NCI-H1930 (cell line): ENCODE results near the gene PARK7.

ENCODE experiments used
- DNase-seq, 2 experiments: peaks; one replicate each; lab custom pipeline; 2025; lab: John Stamatoyannopoulos, UW

The PARK7 gene

GRCh38 chr1:7984811-7985210, 23.3 kb downstream of the PARK7 start:
- no peak for DNase-seq

- no peak for DNase-seq
These were observed 24.5 kb downstream of the PARK7 start for GRCh38 chr1:7985851-7986612.

DNA sequence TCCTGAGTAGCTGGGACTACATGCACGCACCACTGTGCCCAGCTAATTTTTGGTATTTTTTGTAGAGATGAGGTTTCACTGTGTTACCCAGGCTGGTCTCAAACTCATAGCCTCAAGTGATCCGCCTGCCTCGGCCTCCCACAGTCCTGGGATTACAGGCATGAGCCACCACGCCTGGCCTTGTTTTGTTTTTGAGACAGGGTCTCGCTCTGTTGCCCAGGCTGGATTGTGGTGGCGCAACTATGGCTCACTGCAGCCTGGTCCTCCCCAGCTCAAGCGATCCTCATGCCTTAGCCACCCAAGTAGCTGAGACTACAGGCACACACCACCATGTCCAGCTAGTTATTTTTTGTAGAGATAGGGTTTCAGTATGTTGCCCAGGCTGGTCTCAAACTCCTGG, 26.0 kb downstream of the PARK7 start:
- no peak for DNase-seq

- DNase-seq: no peak
These were observed 27.1 kb downstream of the PARK7 start for GRCh38 chr1:7988576-7988975.

DNA sequence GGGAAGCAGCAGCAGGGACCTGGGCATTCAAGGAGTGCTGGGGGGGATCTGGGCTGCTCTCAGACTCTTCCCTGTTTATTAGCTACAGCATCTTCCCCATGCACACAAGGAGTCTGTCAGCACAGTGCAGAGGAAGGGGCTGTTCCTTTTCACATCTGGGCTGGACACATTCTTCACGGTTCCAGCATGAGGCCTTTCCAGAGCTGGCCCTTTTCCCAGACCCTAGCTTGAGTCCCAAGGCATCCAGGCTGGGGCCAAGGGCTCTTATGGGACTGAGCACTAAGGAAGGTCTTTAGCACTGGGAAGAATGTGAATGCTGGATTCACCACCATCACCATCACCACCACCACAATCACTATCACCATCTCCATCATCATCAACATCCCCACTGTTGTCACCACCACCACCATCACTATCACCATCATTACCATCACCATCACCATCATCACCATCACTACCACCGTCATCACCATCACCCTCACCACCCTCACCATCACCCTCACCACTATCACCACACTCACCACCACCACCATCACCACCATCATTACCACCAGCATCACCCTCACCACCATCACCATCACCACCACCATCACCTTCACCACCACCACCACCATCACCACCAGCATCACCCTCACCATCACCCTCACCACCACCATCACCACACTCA, 28.4 kb downstream of the PARK7 start:
- no peak for DNase-seq

GRCh38 chr1:7991504-7992440, 30.3 kb downstream of the PARK7 start:
- no peak for DNase-seq

DNA sequence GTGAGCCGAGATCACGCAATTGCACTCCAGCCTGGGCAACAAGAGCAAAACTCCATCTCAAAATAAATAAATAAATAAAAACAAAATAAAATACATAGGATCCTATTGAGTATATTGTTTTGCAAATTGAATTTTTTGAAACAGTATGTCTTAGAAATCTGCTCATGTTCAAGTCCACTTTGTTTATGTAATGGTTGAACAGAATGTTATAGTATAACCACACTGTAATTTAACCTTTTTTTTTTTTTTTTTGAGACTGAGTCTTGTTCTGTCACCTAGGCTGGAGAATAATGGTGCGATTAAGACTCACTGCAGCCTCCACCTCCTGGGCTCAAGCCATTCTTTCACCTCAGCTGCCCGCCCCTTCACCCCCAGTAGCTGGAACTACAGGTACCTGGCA, 31.4 kb downstream of the PARK7 start:
- DNase-seq: no peak

DNA sequence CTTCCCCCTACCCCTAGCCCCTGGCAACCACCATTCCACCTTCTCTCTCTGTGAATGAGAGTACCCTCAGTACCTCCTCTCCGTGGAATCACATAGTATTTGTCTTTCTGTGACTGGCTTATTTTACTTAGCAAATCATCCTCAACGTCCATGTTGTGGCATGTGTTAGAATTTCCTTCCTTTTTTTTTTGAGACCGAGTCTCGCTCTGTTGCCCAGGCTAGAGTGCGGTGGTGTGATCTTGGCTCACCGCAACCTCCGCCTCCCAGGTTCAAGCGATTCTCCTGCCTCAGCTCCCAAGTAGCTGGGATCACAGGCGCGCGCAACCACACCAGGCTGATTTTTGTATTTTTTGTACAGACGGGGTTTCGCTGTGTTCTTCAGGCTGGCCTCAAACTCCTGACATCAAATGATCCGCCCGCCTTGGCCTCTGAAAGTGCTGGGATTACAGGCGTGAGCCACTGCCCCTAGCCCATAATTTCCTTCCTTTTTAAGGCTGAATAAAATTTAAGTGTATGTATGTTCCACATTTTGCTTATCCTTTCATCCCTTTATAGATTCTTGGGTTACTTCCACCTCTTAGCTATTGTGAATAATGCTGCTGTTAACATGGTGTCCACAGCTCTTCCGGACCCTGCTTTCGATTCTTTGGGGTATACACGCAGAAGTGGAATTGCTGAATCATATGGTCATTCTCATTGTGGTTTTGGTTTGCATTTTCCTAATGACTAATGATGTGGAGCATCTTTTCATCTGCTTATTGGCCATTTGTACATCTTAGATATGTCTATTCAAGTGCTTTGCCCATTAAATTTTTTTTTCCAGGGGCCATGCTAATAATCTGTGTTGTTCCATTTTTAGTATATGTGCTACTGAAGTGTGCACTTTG, 32.3 kb downstream of the PARK7 start:
- DNase-seq: no peak

- no peak for DNase-seq
These were observed 33.3 kb downstream of the PARK7 start for GRCh38 chr1:7994827-7995226.

DNA sequence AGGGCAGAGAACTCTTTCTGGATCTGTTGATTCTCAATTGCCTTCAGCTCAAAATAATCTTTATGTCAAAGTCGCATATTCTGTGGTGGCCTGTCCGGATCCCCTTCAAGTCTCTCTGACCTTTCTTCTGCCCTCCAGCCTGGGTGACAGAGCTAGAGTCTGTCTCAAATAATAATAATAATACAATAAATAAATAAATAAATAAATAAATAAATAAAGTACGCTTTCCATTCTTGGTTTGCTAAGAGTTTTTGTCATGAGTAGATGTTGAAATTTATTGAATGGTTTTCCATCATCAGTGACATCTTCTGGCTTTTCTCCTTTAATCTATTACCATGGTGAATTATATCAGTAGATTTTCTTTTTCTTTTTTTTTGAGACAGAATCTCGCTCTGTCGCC, 33.9 kb downstream of the PARK7 start:
- DNase-seq: no peak

GRCh38 chr1:8002329-8002910, 40.9 kb downstream of the PARK7 start:
- no peak for DNase-seq

DNA sequence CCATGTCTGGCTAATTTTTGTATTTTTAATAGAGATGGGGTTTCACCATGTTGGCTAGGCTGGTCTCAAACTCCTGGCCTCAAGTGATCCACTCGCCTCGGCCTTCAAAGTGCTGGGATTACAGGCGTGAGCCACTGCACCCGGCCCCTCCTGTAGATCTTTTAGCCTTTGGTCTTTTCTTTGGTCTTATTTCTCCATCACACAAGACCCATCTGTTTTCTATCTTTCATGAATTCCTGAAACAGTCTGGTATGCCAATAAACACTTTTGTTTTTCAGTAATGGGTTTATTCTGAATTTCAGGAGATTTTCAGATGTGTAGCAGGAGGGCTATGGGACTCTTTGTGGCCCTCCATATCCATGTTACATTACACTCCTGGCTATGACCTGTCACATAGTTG, 41.4 kb downstream of the PARK7 start:
- DNase-seq: no peak

GRCh38 chr1:8003438-8004112, 42.1 kb downstream of the PARK7 start:
- no peak for DNase-seq

DNA sequence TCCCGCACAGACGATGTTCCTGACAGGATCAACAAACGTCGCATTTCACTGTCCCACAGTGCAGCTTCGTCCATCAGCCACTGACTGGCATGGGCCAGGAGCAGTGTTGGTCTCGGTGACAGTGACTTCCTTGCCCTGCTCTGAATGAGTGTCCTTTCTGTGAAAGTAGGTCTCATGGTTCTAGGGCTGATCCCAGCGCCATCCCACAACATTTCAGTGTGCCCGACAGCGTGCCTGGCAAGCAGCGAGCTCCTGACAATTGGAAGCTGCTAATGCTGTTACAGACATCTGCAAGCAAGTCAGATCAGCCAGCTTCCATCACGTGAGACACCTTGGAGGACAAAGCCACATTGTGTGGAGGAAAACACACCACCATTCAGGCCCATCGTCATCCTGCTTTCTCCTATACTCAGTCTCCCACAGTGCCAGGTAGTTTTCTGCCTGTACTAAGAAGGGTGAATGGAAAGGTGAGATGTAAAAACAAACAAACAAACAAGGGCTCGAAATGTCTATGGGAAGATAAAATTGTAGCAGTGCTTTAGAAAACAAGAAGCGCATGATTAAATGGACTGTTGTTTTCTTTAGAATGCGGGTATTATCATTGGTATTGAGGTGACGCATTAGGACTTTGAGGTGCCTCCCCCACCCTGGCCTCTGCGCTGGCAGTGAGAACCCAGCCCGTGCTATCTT, 42.7 kb downstream of the PARK7 start:
- DNase-seq: no peak

GRCh38 chr1:8004803-8005573, 43.5 kb downstream of the PARK7 start:
- peak in 1 of 2 experiments; percentile 34 for DNase-seq

- DNase-seq: no peak
These were observed 44.8 kb downstream of the PARK7 start for GRCh38 chr1:8006037-8006963.

DNA sequence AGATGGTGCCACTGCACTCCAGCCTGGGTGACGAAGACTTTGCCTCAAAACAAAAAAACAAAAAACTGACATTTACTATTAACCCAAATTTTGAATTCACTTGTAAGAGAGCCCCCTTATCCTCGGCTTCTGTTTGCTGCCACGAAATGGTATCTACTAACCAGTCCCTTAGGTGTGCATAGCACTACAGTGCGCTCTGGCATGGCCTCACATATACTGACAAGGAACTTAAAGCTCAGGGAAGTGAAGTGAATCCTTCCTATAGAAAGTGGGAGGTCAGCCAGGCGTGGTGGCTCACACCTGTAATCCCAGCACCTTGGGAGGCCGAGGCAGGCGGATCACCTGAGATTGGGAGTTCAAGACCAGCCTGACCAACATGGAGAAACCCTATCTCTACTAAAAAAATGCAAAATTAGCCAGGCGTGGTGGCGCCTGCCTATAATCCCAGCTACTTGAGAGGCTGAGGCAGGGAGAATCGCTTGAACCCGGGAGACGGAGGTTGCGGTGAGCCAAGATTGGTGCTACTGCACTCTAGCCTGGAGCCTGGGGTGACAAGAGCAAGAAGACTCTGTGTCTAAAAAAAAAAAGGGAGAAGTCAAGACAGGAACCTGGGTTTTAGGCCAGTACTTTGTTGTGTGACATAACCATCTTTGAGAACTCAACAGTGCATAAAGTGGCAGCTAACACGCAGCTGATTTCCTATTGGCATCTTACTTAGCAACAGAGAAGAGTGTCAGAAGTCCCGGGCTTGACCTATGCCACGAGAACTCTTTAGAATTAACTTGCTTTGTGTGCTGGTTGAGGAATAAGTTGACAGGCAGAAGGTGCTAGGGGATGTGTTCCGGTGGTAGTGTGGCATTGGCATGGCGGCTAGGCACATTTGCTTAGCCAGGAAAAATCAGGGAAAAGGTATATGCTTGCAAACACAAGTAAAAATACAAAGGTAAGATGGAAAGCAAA, 47.8 kb downstream of the PARK7 start:
- no peak for DNase-seq
